NCI-H2081 (cell line): Measurements from ENCODE around the gene OR10AD1.
"Not testable (repeated sequence)": the region's sequence is repeated elsewhere in the genome, so short reads cannot be mapped to it uniquely, and the experiment has no call there.

ENCODE experiments used
- DNase-seq, 2 experiments: peaks; one replicate each; lab custom pipeline; 2025; lab: John Stamatoyannopoulos, UW

The OR10AD1 gene

DNA sequence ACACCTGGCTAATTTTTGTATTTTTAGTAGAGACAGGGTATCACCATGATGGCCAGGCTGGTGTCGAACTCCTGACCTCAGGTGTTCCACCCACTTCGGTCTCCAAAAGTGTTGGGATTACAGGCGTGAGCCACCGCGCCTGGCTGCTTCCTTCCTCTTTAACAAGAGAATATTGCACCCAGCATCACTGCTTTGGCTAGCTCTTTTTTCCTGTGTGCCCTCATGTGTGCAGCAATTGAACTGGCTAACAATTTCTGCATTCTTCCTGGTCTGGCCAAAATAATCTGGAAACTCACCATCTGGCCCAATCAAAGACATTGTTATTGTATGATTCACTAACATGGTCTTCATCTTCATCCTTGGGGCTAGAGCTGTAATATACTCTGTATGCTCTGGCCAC, 43.0 kb downstream of the OR10AD1 start:
- no peak for DNase-seq

DNA sequence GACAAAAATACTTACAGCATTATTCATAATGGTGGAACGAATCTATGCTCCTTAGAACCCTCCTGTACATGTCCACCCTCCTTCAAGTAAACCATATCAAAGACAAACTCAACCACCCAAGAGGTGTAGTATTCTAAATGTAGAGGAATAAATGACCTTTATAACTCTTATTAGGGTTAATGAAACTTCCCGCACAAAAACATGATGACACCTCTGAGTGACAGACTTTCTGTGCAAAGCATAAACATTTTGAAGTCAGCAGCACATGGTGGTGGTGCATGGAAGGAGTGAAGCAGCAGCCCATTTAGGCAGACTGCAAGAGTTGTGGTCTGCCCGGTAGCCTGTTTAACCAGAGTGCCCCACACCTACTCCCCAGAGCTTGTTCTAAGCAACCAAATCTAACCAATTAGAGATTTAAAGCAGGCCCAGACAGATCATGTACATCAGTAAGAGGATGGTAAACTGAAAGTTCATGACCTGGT, 45.2 kb downstream of the OR10AD1 start:
- DNase-seq, result no peak

DNA sequence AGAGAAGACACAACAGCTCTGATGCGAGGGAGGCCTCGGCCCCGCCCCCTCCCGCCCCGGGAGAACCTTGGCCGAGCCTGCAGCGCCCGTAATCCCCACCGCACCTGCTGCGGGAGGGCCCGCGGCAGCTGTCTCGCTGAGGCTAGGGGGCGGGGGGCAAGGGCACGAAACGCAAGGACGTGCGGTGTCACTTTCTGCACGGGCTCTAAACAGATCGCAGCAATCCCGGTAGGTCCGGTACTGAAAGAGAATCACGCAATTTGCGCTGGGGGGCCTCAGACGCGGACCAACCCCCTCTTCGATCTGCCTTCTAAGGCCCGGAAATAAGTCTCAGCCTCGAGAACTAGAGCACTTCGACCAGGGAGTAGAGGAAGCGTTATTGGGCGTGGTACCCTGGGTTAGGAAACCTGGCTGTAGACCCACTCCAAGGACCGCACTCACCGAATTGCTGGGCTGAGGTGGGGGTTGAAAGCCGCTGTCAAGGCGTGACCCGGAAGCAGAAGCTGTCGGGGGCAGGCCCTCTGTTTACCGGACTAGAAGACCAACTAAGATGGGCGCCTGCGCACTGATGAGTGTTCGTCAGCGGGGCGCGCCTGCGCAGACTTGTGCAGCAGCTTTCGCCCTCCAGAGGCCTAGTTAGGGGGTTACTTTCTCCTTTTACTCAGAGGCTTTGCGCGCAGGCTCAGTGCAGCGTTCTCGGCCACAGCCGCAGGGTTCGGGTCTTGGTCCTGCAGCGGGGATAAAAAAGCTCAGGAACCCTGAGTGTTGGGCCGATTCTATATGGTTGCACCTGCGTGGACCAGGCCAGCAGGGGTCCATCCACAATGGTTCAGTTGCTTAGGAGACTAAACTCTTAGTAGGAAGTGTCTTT, 45.8 kb downstream of the OR10AD1 start, which contains the start of gene ASB8:
Gene ASB8 (minus strand): TSS at position 498 of the 871 bp plus-strand sequence. CDS start 4,019 bp downstream, outside the sequence.
- DNase-seq, result peak; percentile 98 to 99

DNA sequence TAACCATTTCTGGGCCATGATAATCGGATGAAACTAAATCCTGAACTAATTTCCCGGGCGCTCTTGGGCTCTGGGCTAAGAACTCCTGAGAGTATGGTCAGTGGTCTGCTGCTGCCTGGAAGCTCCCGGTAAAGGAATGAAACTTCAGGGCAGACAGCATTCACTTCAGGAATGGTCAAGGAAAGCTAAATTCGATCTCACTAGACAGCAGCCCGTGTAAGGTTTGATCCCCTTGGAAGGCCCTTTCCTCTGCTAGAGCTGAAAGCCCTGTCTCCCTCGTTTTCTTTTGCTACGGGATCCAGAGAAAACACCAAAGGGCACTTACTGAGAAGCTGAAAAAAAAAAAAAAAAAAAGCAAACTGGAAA, 46.5 kb downstream of the OR10AD1 start:
- DNase-seq, result no peak

DNA sequence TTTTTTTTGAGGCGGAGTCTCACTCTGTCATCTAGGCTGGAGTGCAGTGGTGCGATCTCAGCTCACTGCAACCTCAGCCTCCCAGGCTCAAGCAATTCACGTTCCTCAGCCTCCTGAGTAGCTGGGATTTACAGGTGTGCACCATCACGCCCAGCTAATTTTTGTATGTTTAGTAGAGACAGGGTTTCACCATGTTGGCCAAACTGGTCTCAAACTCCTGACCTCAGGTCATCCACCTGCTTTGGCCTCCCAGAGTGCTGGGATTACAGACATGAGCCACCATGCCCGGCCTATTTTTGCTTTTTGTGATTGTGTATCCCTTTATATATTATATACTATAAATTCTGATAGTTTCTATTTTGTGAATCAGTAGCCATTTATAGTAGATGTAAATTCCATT, 47.3 kb downstream of the OR10AD1 start:
- not testable (repeated sequence) for DNase-seq
